NCI-H524 (cell line): ENCODE measurements around the gene ISCA2.
"Not testable (repeated sequence)": the region's sequence is repeated elsewhere in the genome, so short reads cannot be mapped to it uniquely, and the experiment has no call there.

Source experiments
- DNase-seq, 2 experiments: peaks; one replicate each; lab custom pipeline; 2025; lab: John Stamatoyannopoulos, UW

Gene ISCA2

GRCh38 chr14:74528886-74529285 is 35.3 kb downstream of the ISCA2 start:
- DNase-seq: no peak

GRCh38 chr14:74531006-74531405 is 37.4 kb downstream of the ISCA2 start:
- no peak for DNase-seq

GRCh38 chr14:74531467-74531866 is 37.9 kb downstream of the ISCA2 start:
- peak in 1 of 2 experiments; percentile 41 for DNase-seq

GRCh38 chr14:74532246-74532645 is 38.7 kb downstream of the ISCA2 start:
- no peak for DNase-seq

- no peak for DNase-seq
Observed at GRCh38 chr14:74533576-74533975, 40.0 kb downstream of the ISCA2 start.

GRCh38 chr14:74535756-74536325 is 42.3 kb downstream of the ISCA2 start:
- DNase-seq: no peak

- DNase-seq: not testable (repeated sequence)
Observed at GRCh38 chr14:74536336-74536735, 42.8 kb downstream of the ISCA2 start.

- DNase-seq: no peak
Observed at GRCh38 chr14:74538411-74539391, 45.1 kb downstream of the ISCA2 start.

GRCh38 chr14:74539503-74539902 is 45.9 kb downstream of the ISCA2 start:
- DNase-seq: no peak

- no peak for DNase-seq
Observed at GRCh38 chr14:74541225-74541624, 47.7 kb downstream of the ISCA2 start.

- DNase-seq: no peak
Observed at GRCh38 chr14:74542056-74542685, 48.6 kb downstream of the ISCA2 start.

- DNase-seq: no peak
Observed at GRCh38 chr14:74543771-74544438, 50.3 kb downstream of the ISCA2 start.

- no peak for DNase-seq
Observed at GRCh38 chr14:74545386-74545785, 51.8 kb downstream of the ISCA2 start.

- peak; percentile 18 to 45 for DNase-seq
Observed at GRCh38 chr14:74546416-74546815, 52.9 kb downstream of the ISCA2 start.
